ENCODE data around the gene MEGF6. TPM values are rescaled to one million over a fixed set of nuclear protein-coding genes. Genes with fewer than 3 reads are reported as not detected.

MEGF6 gene
- total RNA-seq, 1 donor from 2014 or later = 209 TPM

DNA sequence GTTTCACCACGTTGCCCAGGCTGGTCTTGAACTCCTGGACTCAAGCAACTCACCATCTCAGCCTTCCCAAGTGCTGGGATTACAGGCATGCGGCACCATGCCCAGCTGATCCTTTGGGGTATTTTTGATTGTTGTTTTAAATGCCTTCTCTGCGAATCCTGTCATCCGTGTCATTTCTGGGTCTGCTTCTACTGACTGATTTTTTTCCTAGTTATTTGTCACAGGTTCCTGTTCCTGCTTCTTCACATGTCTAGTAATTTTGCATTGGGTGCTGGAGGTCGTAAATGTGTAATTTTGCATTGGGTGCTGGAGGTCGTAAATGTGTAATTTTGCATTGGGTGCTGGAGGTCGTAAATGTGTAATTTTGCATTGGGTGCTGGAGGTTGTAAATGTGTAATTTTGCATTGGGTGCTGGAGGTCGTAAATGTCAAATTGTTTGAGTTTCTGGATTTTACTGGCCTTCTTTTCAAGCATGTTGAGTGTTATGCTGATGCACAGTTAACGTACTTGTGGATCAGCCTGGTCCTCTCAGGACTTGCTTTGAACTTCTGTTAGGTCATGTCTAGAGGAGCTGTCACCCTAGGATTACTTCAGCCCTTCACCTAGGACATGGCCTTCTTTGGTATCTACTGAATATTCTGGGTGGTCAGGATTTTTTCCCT lies 161.0 kb downstream of the MEGF6 start:
- no peaks in the 10 kb centered on the region for H3K36me3 Mint-ChIP-seq
- TF ChIP-seq, protein P1, sequence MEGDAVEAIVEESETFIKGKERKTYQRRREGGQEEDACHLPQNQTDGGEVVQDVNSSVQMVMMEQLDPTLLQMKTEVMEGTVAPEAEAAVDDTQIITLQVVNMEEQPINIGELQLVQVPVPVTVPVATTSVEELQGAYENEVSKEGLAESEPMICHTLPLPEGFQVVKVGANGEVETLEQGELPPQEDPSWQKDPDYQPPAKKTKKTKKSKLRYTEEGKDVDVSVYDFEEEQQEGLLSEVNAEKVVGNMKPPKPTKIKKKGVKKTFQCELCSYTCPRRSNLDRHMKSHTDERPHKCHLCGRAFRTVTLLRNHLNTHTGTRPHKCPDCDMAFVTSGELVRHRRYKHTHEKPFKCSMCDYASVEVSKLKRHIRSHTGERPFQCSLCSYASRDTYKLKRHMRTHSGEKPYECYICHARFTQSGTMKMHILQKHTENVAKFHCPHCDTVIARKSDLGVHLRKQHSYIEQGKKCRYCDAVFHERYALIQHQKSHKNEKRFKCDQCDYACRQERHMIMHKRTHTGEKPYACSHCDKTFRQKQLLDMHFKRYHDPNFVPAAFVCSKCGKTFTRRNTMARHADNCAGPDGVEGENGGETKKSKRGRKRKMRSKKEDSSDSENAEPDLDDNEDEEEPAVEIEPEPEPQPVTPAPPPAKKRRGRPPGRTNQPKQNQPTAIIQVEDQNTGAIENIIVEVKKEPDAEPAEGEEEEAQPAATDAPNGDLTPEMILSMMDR (IDR thresholded peaks at IDR 0.05; ENCODE audit: unreplicated experiment) = no peak
- peaks cover 4% of the 10 kb centered on the region for H3K4me1 Mint-ChIP-seq
- peaks cover 17% of the 10 kb centered on the region for H3K27me3 Mint-ChIP-seq (ENCODE audit: low read depth)
- DNase-seq (ENCODE audit: low spot score in 2 of 2, unreplicated experiment in 2 of 2) = no peak
- H3K4me3 Mint-ChIP-seq = no peak overlapping the region
- no peak overlapping the region for H3K27ac Mint-ChIP-seq
- H3K9me3 Mint-ChIP-seq = peaks cover 16% of the 10 kb centered on the region

DNA sequence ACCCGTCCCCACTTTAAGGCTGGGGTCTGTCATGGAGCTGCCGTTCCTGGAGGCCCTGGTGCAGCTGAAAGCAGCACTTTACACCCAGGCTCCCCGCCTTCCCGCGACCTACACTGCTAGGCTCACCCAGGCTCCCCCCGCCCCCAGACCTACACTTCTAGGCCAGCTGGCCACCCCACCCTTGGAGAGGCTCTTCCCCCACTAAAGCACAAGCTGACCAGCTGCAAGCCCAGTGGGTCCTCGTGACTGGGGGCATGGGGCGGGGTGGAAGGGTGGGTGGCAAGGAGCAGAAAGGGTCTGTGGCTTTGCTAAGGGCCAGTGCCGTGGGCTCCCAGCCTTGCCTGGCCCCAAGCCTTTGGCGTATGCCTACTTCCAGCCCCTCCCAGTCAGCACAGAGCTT lies 166.6 kb downstream of the MEGF6 start:
- H3K27ac Mint-ChIP-seq = no peak overlapping the region
- peaks cover 16% of the 10 kb centered on the region for H3K9me3 Mint-ChIP-seq
- peaks cover 14% of the 10 kb centered on the region for H3K4me1 Mint-ChIP-seq
- no peak overlapping the region for H3K4me3 Mint-ChIP-seq
- TF ChIP-seq, protein P1 (IDR thresholded peaks at IDR 0.05; ENCODE audit: unreplicated experiment) = no peak
- H3K27me3 Mint-ChIP-seq (ENCODE audit: low read depth) = peaks cover 50% of the 10 kb centered on the region
- H3K36me3 Mint-ChIP-seq = no peaks in the 10 kb centered on the region
- DNase-seq (ENCODE audit: low spot score in 2 of 2, unreplicated experiment in 2 of 2) = no peak

DNA sequence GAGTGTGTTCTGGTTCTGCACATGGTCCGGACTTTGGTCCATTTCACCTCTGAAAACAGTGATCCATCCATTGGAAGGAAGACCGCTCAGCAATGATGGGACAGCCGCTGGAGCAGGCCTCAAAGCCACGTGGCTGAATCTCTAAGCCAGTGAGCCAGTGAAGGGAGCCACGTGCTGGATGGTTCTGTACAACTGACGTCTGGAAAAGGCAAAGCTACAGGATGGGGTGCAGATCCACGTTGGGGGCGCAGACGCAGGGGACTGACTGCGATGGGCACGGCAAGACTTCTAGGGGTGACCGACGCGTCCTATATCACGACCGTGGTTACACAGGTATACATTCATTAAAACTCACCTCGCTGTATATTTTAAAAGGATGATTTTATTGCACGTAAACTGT lies 167.0 kb downstream of the MEGF6 start:
- Mint-ChIP-seq H3K36me3 (no peaks in the 10 kb centered on the region), H3K27me3 (ENCODE audit: low read depth) (peaks cover 46% of the 10 kb centered on the region), H3K27ac (no peak overlapping the region), H3K4me3 (no peak overlapping the region), H3K4me1 (peaks cover 14% of the 10 kb centered on the region), H3K9me3 (peaks cover 16% of the 10 kb centered on the region)
- TF ChIP-seq, protein P1 (IDR thresholded peaks at IDR 0.05; ENCODE audit: unreplicated experiment) = no peak
- no peak for DNase-seq (ENCODE audit: low spot score in 2 of 2, unreplicated experiment in 2 of 2)

DNA sequence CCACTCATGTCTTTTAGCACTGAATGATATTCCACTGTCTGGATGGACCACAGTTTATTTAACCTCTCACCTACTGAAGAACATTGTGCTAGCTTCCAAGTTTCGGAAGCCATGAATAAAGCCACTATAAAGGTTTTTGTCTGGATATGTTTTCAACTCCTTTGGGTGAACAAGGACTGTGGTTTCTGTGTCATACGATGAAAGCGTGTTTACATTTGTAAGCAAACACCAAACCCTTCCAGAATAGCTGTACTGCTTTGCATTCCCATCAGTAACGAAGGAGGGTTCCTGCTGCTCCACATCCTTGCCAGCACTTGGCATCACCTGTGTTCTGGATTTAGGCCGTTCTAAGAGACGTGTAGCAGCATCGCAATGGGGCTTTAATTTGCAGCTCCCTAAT lies 167.5 kb downstream of the MEGF6 start:
- no peak overlapping the region for H3K27ac Mint-ChIP-seq
- peaks cover 14% of the 10 kb centered on the region for H3K4me1 Mint-ChIP-seq
- TF ChIP-seq, protein P1 (IDR thresholded peaks at IDR 0.05; ENCODE audit: unreplicated experiment) = no peak

DNA sequence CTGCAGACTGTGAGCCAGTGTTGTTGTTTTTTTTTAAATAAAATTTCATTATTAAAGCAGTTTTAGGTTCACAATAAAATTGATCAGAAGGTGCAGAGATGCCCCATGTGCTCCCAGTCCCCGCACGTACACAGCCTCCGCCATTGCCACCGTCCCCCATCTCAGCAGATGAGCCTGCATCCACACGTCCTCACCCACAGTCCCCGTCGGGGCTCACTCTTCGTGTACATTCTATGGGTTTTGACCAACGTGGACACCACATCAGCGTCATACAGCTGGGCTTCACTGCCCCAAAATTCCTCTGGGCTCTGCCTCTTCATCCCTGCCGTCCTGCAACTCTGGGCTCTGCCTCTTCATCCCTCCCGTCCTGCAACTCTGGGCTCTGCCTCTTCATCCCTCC lies 168.4 kb downstream of the MEGF6 start:
- H3K27ac Mint-ChIP-seq = no peak overlapping the region
- peaks cover 14% of the 10 kb centered on the region for H3K4me1 Mint-ChIP-seq
- TF ChIP-seq, protein P1 (IDR thresholded peaks at IDR 0.05; ENCODE audit: unreplicated experiment) = no peak
- H3K4me3 Mint-ChIP-seq = no peak overlapping the region
- H3K9me3 Mint-ChIP-seq = peaks cover 12% of the 10 kb centered on the region
- no peaks in the 10 kb centered on the region for H3K36me3 Mint-ChIP-seq
- DNase-seq (ENCODE audit: low spot score in 2 of 2, unreplicated experiment in 2 of 2) = no peak
- peaks cover 44% of the 10 kb centered on the region for H3K27me3 Mint-ChIP-seq (ENCODE audit: low read depth)

More for the DNA sequence above, 167.5 kb downstream of the MEGF6 start:
- DNase-seq (ENCODE audit: low spot score in 2 of 2, unreplicated experiment in 2 of 2) = no peak
- Mint-ChIP-seq H3K36me3 (no peaks in the 10 kb centered on the region), H3K9me3 (peaks cover 16% of the 10 kb centered on the region), H3K4me3 (no peak overlapping the region), H3K27me3 (ENCODE audit: low read depth) (peaks cover 44% of the 10 kb centered on the region)
